DOHH2 (cell line): ENCODE data around the gene SFI1.

ENCODE experiments used
- CTCF ChIP-seq: fragments of 200-600 bp; sonication (generic); IDR thresholded peaks from one replicate; pipeline ENCODE4 v1.5.1; 2014; ENCODE audit warnings: antibody characterized with exemption, mild to moderate bottlenecking, low read depth, low read length; ENCODE audit not compliant: poor library complexity, severe bottlenecking
- EZH2phosphoT487 ChIP-seq: fragments of 200-600 bp; sonication (generic); IDR thresholded peaks from 2 replicates; pipeline ENCODE4 v1.6.1; 2017; ENCODE audit warnings: borderline replicate concordance, mild to moderate bottlenecking, antibody characterized with exemption, low read length, moderate library complexity, mixed read lengths

DNA sequence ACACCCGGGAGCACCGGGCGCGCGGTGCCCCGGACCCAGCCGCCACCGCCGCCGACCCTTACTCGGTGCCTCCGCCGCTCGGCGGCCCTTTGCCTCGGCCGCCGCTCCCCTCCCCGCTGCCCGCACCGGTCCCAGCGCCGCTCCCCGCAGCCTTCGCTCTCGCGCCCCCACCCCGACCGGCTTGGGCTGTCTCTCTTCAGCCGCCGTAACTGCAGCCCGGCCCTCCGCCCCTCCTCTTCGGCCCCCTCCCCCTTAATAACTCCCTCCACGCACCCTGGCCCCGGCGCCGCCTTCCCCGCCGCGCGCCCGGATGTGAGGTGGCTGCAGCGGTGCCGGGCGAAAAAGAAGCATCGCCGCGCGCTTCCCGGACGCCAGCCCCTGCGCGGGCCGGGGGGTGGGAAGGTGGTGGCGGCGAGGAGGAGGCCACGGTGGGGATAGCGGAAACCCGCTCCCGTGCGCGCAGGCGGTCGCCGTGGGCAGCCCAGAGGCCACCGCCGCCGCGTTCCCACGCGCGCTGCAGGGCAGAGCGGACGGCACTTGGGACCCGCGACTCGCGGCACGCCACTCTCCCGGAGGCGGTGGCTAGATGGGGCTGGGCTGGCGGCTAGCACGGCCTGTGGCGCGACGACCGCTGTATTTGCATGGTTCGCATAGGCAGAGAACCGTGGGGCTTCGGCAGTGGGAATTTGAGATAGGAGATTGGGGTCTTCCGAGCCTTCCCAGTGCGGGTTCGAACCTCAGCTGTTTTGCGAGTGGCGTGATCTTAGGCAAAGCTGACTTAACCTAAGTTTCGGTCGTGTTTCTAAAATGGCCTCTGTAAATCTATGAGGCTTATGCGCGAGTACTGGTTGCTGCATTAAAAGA, 6.5 kb upstream of the SFI1 start, which contains the start of gene EIF4ENIF1:
- no peak for TF ChIP-seq CTCF
- TF ChIP-seq EZH2phosphoT487, result no peak
